Measurements from ENCODE around the gene CCDC85A. TPM values are rescaled to one million over a fixed set of nuclear protein-coding genes. Genes with fewer than 3 reads are reported as not detected.

Gene CCDC85A
- total and polyA plus RNA-seq, 10 donors = 0.07 to 2.6 (median 0.77) TPM

DNA sequence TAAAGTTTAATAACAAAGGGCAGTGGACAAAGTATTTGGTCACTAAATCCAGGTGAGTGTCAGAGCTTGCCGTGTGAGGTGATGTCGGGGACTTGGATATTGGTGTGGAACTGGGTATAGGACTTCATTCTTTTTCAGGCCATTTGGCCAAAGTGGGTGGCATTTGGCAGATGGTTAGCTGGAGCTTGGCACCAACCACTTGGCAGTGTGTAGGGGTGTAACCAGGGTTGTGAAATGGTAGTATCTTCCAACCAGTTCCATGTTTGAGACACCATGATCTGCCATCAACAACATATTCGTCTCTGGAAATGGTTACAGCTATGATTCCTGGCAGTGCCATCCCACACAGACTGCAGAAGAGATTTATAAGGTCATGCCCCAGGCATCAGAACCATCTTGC lies 113.9 kb downstream of the CCDC85A start:
- 79 to 91% (median 87%) methylated on average over 3 of the region's 3 CpGs for WGBS, 5 donors
- H3K4me1 ChIP-seq = no peaks in the 10 kb centered on the region
- H3K4me3 ChIP-seq = no peak overlapping the region
- H3K27me3 ChIP-seq (replicated peaks in 1 of 7) = no peaks in the 10 kb centered on the region
- no peaks in the 10 kb centered on the region for H3K9me3 ChIP-seq
- intact Hi-C loops (cut with DNase I; ENCODE audit: low total_unique reads) = no loop called here
- no peak overlapping the region for H3K27ac ChIP-seq
- no peaks in the 10 kb centered on the region for H3K36me3 ChIP-seq
- DNase-seq = no peak
- no peak for TF ChIP-seq POLR2A (IDR thresholded peaks at IDR 0.05)
- TF ChIP-seq POLR2AphosphoS5 (IDR thresholded peaks at IDR 0.05) = no peak
- TF ChIP-seq, protein P1, sequence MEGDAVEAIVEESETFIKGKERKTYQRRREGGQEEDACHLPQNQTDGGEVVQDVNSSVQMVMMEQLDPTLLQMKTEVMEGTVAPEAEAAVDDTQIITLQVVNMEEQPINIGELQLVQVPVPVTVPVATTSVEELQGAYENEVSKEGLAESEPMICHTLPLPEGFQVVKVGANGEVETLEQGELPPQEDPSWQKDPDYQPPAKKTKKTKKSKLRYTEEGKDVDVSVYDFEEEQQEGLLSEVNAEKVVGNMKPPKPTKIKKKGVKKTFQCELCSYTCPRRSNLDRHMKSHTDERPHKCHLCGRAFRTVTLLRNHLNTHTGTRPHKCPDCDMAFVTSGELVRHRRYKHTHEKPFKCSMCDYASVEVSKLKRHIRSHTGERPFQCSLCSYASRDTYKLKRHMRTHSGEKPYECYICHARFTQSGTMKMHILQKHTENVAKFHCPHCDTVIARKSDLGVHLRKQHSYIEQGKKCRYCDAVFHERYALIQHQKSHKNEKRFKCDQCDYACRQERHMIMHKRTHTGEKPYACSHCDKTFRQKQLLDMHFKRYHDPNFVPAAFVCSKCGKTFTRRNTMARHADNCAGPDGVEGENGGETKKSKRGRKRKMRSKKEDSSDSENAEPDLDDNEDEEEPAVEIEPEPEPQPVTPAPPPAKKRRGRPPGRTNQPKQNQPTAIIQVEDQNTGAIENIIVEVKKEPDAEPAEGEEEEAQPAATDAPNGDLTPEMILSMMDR (IDR thresholded peaks at IDR 0.05 in 8 of 11, conservative IDR thresholded peaks at IDR 0.05 in 3 of 11) = no peak

DNA sequence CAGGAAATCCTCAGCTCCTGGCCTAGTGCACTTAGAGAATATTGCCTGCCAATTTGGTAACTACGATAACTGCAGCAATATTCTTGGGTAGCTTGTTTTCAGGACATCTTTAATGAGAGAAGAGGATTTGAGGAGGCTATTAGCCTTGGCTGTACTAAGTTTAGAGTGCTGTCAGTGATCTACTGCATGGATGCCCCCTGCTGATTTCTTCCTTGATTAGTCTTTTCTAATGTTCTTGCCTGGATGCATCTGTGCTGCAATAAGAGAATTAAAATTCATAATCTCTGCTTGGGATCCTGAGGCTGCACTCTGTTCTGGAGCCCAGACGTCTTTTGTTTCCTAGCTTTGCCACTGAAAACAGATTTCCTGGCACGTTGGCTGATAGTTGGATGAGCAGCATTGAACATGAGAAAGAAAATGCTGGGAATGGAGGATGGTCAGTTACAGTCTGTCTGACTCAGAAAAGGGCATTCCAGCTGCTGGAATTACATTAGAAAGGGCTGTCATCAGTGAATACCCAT lies 115.4 kb downstream of the CCDC85A start:
- no peak for DNase-seq
- no peaks in the 10 kb centered on the region for H3K9me3 ChIP-seq
- H3K36me3 ChIP-seq = no peaks in the 10 kb centered on the region
- no peaks in the 10 kb centered on the region for H3K4me1 ChIP-seq
- TF ChIP-seq, protein P1 (IDR thresholded peaks at IDR 0.05 in 8 of 11, conservative IDR thresholded peaks at IDR 0.05 in 3 of 11) = no peak
- TF ChIP-seq POLR2AphosphoS5 (IDR thresholded peaks at IDR 0.05) = no peak
- TF ChIP-seq POLR2A (IDR thresholded peaks at IDR 0.05) = no peak
- no peak overlapping the region for H3K27ac ChIP-seq
- WGBS, 5 donors = 52 to 76% (median 70%) methylated on average over 3 of the region's 3 CpGs
- no peak overlapping the region for H3K4me3 ChIP-seq
- intact Hi-C loops (cut with DNase I; ENCODE audit: low total_unique reads) = no loop called here
- H3K27me3 ChIP-seq (replicated peaks in 1 of 7) = no peaks in the 10 kb centered on the region

DNA sequence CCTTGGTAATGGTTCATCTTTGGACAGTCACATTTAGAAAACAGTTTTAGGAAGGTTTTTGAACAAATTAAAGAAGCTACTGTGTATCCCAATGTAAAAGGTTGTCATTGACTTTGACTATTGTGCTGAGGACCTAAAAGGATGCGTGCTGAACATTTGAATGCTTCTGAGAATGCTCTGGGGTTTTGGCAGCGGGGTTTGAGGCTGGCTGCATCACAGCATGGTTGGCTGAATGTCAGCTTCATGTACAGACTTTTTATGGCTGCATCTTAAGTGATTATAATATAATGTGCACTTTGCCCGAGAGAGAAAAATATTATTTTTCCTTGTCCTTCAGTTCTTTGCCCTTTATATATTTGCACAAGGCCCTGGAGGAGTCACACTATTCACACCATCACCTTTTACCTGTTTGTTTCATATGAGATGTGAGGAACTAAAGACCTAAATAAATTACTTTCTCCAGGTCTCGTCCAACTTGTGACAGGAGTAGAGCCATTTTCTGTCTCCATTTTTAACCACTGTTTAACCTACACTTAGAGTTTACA lies 125.9 kb downstream of the CCDC85A start:
- H3K9me3 ChIP-seq = no peaks in the 10 kb centered on the region
- no peak overlapping the region for H3K27ac ChIP-seq
- no peak for DNase-seq
- H3K36me3 ChIP-seq = no peaks in the 10 kb centered on the region
- no peaks in the 10 kb centered on the region for H3K27me3 ChIP-seq (replicated peaks in 1 of 7)
- H3K4me1 ChIP-seq = no peaks in the 10 kb centered on the region
- TF ChIP-seq POLR2AphosphoS5 (IDR thresholded peaks at IDR 0.05) (no peak), POLR2A (IDR thresholded peaks at IDR 0.05) (no peak)
- TF ChIP-seq, protein P1 (IDR thresholded peaks at IDR 0.05 in 8 of 11, conservative IDR thresholded peaks at IDR 0.05 in 3 of 11) = no peak
- H3K4me3 ChIP-seq = no peak overlapping the region
- intact Hi-C loops (cut with DNase I; ENCODE audit: low total_unique reads) = no loop called here
- WGBS, 5 donors = 62 to 80% (median 71%) methylated on average over 4 of the region's 4 CpGs

DNA sequence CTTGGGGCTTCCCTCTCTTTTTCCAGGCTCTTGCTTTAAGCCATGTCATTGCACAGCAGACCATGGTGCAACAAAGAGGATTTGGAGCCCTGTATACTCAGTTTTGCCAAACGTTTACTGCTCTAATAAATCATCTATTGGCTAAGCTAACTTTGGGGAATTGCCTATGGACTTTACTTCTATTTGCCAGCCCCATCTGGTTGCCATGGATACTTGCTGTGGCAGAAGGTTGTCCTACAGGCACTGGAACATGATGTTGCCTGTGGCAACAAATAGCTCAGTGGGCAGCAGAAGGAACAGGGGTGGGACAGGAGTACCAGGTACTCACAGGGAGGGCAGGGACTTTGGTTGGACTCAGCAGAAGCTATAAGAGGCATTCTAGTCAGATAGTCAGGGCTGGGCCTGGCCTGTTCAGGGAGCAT lies 129.7 kb downstream of the CCDC85A start:
- intact Hi-C loops (cut with DNase I; ENCODE audit: low total_unique reads) = no loop called here
- no peak for DNase-seq
- Histone ChIP-seq H3K27me3 (replicated peaks in 1 of 7) (no peaks in the 10 kb centered on the region), H3K27ac (no peak overlapping the region), H3K4me1 (no peaks in the 10 kb centered on the region), H3K36me3 (no peaks in the 10 kb centered on the region), H3K4me3 (no peak overlapping the region), H3K9me3 (no peaks in the 10 kb centered on the region)
- TF ChIP-seq, protein P1 (IDR thresholded peaks at IDR 0.05 in 8 of 11, conservative IDR thresholded peaks at IDR 0.05 in 3 of 11) = no peak
- TF ChIP-seq POLR2AphosphoS5 (IDR thresholded peaks at IDR 0.05) (no peak), POLR2A (IDR thresholded peaks at IDR 0.05) (no peak)
- 38 to 73% (median 57%) methylated on average over 1 of the region's 1 CpG for WGBS, 5 donors

Measured in spleen (tissue), 11 donors.